ENCODE measurements around the gene DYSF.
"Not testable (repeated sequence)": the region's sequence is repeated elsewhere in the genome, so short reads cannot be mapped to it uniquely, and the experiment has no call there.

- TF ChIP-seq POLR2A (IDR thresholded peaks at IDR 0.05; ENCODE audit: low read depth, low read length); TAF1 (IDR thresholded peaks at IDR 0.05; ENCODE audit: borderline replicate concordance, low read depth, low read length): not testable (repeated sequence)
These were observed 36.5 kb upstream of the DYSF start for GRCh38 chr2:71416866-71417265.
